ENCODE data around the gene PKD1L1.

GRCh38 chr7:47777531-47778152 is 170.6 kb downstream of the PKD1L1 start:
- TF ChIP-seq POLR2A (IDR thresholded peaks at IDR 0.05; ENCODE audit: low read depth, low read length) (no peak), TAF1 (IDR thresholded peaks at IDR 0.05; ENCODE audit: borderline replicate concordance, low read depth, low read length) (no peak)
